ENCODE data around the gene HSD17B2.

HSD17B2 gene

GRCh38 chr16:82055728-82056549 is 20.9 kb downstream of the HSD17B2 start:
- Histone ChIP-seq H3K36me3 (ENCODE audit: control insufficient read depth, low read length) (no peaks in the 10 kb centered on the region), H3K4me1 (ENCODE audit: control insufficient read depth, low read length) (no peaks in the 10 kb centered on the region), H3K9me2 (replicated peaks; ENCODE audit: control insufficient read depth, low read length) (no peaks in the 10 kb centered on the region), H3K4me2 (ENCODE audit: low read length) (no peak overlapping the region), H3K9me3 (ENCODE audit: control insufficient read depth, insufficient read depth, low read length) (no peaks in the 10 kb centered on the region), H3F3A (ENCODE audit: control insufficient read depth, insufficient read depth) (no peaks in the 10 kb centered on the region), H3K27ac (ENCODE audit: low read depth, low read length) (no peak overlapping the region), H3K79me2 (ENCODE audit: control insufficient read depth, low read length) (no peaks in the 10 kb centered on the region), H3K27me3 (ENCODE audit: control insufficient read depth, low read length) (0 out of 2 replicates have a peak, but pooled peaks cover 6% of the 10 kb centered on the region), H3K4me3 (ENCODE audit: low read length) (no peak overlapping the region), H4K20me1 (ENCODE audit: control insufficient read depth, insufficient read depth, low read depth, low read length) (no peaks in the 10 kb centered on the region)
- TF ChIP-seq CTCF (IDR thresholded peaks at IDR 0.05; ENCODE audit: low read depth, low read length, poor library complexity, severe bottlenecking) (no peak), EZH2phosphoT487 (IDR thresholded peaks at IDR 0.05; ENCODE audit: borderline replicate concordance, low read length) (no peak)

GRCh38 chr16:82056550-82056896 is 21.5 kb downstream of the HSD17B2 start:
- H3K4me3 ChIP-seq (ENCODE audit: low read length): no peak overlapping the region
- TF ChIP-seq CTCF (IDR thresholded peaks at IDR 0.05; ENCODE audit: low read depth, low read length, poor library complexity, severe bottlenecking) (no peak), EZH2phosphoT487 (IDR thresholded peaks at IDR 0.05; ENCODE audit: borderline replicate concordance, low read length) (no peak)
- 0 out of 2 replicates have a peak, but pooled peaks cover 6% of the 10 kb centered on the region for H3K27me3 ChIP-seq (ENCODE audit: control insufficient read depth, low read length)
- H3K36me3 ChIP-seq (ENCODE audit: control insufficient read depth, low read length): no peaks in the 10 kb centered on the region
- no peaks in the 10 kb centered on the region for H3K9me2 ChIP-seq (replicated peaks; ENCODE audit: control insufficient read depth, low read length)
- H4K20me1 ChIP-seq (ENCODE audit: control insufficient read depth, insufficient read depth, low read depth, low read length): no peaks in the 10 kb centered on the region
- no peaks in the 10 kb centered on the region for H3K9me3 ChIP-seq (ENCODE audit: control insufficient read depth, insufficient read depth, low read length)
- H3K79me2 ChIP-seq (ENCODE audit: control insufficient read depth, low read length): no peaks in the 10 kb centered on the region
- no peak overlapping the region for H3K4me2 ChIP-seq (ENCODE audit: low read length)
- no peaks in the 10 kb centered on the region for H3F3A ChIP-seq (ENCODE audit: control insufficient read depth, insufficient read depth)
- no peak overlapping the region for H3K27ac ChIP-seq (ENCODE audit: low read depth, low read length)
- H3K4me1 ChIP-seq (ENCODE audit: control insufficient read depth, low read length): no peaks in the 10 kb centered on the region

GRCh38 chr16:82059161-82059982 is 24.3 kb downstream of the HSD17B2 start:
- Histone ChIP-seq H3K9me3 (ENCODE audit: control insufficient read depth, insufficient read depth, low read length) (no peaks in the 10 kb centered on the region), H3F3A (ENCODE audit: control insufficient read depth, insufficient read depth) (no peaks in the 10 kb centered on the region), H4K20me1 (ENCODE audit: control insufficient read depth, insufficient read depth, low read depth, low read length) (no peaks in the 10 kb centered on the region), H3K9me2 (replicated peaks; ENCODE audit: control insufficient read depth, low read length) (no peaks in the 10 kb centered on the region), H3K27ac (ENCODE audit: low read depth, low read length) (no peak overlapping the region), H3K4me1 (ENCODE audit: control insufficient read depth, low read length) (no peaks in the 10 kb centered on the region), H3K79me2 (ENCODE audit: control insufficient read depth, low read length) (no peaks in the 10 kb centered on the region), H3K4me2 (ENCODE audit: low read length) (no peak overlapping the region), H3K36me3 (ENCODE audit: control insufficient read depth, low read length) (no peaks in the 10 kb centered on the region), H3K27me3 (ENCODE audit: control insufficient read depth, low read length) (no peaks in the 10 kb centered on the region), H3K4me3 (ENCODE audit: low read length) (no peak overlapping the region)
- TF ChIP-seq EZH2phosphoT487 (IDR thresholded peaks at IDR 0.05; ENCODE audit: borderline replicate concordance, low read length): no peak
- no peak for TF ChIP-seq CTCF (IDR thresholded peaks at IDR 0.05; ENCODE audit: low read depth, low read length, poor library complexity, severe bottlenecking)
